Epithelial cell of esophagus (primary cell): ENCODE measurements around the gene RUVBL2.

Source experiments
- DNase-seq: peaks from one replicate; pipeline ENCODE4 v3.0.0; 2010; ENCODE audit warnings: low read depth
- H3K4me3 ChIP-seq: 2 replicates; pipeline ENCODE4 v1.5.1; 2011; ENCODE audit warnings: mild to moderate bottlenecking, low read length, control low read depth
- TF ChIP-seq, protein P1 (sequence below): IDR thresholded peaks from 2 replicates; pipeline ENCODE4 v1.5.1; 2011; ENCODE audit warnings: low read depth, mild to moderate bottlenecking, low read length, control low read depth, inconsistent platforms; ENCODE audit not compliant: insufficient read depth; ENCODE audit errors: missing control alignments

Gene RUVBL2

DNA sequence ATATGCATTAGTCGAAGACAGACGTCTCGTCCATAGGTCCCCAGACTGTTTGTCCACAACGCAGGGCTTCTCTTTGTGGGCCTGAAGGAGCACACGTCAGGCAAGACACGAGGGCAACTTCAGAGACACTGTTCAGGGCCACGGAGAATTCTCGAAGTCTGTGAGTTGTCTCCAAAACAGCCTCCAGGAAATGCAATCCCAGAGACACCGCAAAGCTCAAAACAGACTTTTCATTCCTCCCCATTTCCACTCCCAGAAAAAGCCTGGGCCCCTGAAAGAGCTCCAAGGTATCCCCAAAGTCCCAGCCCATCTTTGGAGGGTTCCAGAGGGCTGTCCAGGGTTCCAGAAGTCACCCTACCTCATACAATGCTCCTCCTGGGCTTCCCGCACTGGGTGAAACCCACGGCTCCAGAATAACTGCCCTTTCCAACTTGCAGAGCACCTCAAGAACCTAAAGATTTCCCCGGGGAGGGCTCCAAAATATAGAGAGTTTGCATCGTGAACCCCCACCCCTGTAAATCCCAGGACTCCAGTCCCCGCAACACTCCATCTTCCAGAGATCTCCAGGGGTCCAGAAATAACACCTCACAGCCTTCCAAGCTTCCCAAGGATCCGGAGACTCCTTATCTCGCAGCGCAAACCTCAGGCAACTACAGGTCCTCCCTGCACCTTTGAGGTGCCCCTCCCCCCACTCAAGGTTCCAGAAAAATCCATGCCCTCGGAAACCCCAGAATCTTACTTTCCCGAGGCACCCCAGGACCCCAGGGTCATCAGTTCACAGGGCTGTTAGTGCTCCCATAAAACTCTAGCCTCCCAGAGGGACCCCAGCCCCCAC lies 29.3 kb upstream of the RUVBL2 start:
- DNase-seq = peak; percentile 18
- peak overlapping the region; percentile 5 for H3K4me3 ChIP-seq
- TF ChIP-seq, protein P1, sequence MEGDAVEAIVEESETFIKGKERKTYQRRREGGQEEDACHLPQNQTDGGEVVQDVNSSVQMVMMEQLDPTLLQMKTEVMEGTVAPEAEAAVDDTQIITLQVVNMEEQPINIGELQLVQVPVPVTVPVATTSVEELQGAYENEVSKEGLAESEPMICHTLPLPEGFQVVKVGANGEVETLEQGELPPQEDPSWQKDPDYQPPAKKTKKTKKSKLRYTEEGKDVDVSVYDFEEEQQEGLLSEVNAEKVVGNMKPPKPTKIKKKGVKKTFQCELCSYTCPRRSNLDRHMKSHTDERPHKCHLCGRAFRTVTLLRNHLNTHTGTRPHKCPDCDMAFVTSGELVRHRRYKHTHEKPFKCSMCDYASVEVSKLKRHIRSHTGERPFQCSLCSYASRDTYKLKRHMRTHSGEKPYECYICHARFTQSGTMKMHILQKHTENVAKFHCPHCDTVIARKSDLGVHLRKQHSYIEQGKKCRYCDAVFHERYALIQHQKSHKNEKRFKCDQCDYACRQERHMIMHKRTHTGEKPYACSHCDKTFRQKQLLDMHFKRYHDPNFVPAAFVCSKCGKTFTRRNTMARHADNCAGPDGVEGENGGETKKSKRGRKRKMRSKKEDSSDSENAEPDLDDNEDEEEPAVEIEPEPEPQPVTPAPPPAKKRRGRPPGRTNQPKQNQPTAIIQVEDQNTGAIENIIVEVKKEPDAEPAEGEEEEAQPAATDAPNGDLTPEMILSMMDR = no peak

GRCh38 chr19:48965040-48965805 lies 28.5 kb upstream of the RUVBL2 start, which contains the start of gene FTL:
FTL (plus strand) TSS chr19:48965309; CDS start chr19:48965508, 199 bp downstream.
- H3K4me3 ChIP-seq = peak within 1 kb of the TSS; percentile 86
- TF ChIP-seq, protein P1 = no peak
- DNase-seq = peak; percentile 92

DNA sequence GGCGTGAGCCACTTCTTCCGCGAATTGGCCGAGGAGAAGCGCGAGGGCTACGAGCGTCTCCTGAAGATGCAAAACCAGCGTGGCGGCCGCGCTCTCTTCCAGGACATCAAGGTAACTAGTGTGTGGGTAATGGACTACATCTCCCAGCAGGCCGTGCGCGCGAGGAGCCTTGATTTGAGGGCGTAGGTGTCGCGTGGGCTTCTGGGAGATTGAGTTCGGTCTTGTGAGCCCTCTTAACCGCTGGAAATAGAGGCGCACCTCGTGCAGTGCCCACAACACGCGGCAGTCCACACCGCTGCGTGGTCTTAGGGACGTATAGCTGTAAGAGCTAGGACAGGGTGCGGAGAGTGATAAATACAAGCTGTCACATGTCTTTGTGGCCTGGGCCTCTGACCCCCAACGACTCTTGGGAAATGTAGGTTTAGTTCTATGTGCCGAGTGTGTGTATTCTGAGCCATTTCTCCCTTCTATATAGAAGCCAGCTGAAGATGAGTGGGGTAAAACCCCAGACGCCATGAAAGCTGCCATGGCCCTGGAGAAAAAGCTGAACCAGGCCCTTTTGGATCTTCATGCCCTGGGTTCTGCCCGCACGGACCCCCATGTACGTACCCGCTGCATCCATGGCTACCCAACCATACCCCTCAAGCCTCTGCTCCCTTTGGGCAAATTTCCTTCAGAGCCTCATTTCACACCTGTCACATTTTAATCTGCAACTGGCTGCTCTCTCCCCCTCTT lies 27.7 kb upstream of the RUVBL2 start:
- TF ChIP-seq, protein P1 = no peak
- peak; percentile 89 for DNase-seq
- H3K4me3 ChIP-seq = peak overlapping the region; percentile 86

- DNase-seq = no peak
- peak overlapping the region; percentile 86 for H3K4me3 ChIP-seq
- TF ChIP-seq, protein P1 = no peak
Observed at GRCh38 chr19:48966541-48967345, 26.9 kb upstream of the RUVBL2 start.

GRCh38 chr19:48967346-48968178 lies 26.1 kb upstream of the RUVBL2 start:
- TF ChIP-seq, protein P1 = no peak
- no peak overlapping the region for H3K4me3 ChIP-seq
- peak; percentile 33 for DNase-seq
